OCI-LY1 (cell line): ENCODE results near the gene ITGB4.

ENCODE experiments used
- EZH2 ChIP-seq: fragments of 200-600 bp; sonication (generic), shearing (Covaris generic); IDR thresholded peaks from 2 replicates; pipeline ENCODE4 v1.8.0; 2017; ENCODE audit warnings: borderline replicate concordance, mixed run types, mild to moderate bottlenecking, antibody characterized with exemption, low read length, moderate library complexity, mixed read lengths
- TF ChIP-seq, protein P1 (sequence below): fragments of 200-600 bp; sonication (generic), shearing (Covaris generic); IDR thresholded peaks from 2 replicates; pipeline ENCODE4 v1.5.1; 2017; ENCODE audit warnings: mild to moderate bottlenecking, antibody characterized with exemption, low read length, moderate library complexity, mixed read lengths

DNA sequence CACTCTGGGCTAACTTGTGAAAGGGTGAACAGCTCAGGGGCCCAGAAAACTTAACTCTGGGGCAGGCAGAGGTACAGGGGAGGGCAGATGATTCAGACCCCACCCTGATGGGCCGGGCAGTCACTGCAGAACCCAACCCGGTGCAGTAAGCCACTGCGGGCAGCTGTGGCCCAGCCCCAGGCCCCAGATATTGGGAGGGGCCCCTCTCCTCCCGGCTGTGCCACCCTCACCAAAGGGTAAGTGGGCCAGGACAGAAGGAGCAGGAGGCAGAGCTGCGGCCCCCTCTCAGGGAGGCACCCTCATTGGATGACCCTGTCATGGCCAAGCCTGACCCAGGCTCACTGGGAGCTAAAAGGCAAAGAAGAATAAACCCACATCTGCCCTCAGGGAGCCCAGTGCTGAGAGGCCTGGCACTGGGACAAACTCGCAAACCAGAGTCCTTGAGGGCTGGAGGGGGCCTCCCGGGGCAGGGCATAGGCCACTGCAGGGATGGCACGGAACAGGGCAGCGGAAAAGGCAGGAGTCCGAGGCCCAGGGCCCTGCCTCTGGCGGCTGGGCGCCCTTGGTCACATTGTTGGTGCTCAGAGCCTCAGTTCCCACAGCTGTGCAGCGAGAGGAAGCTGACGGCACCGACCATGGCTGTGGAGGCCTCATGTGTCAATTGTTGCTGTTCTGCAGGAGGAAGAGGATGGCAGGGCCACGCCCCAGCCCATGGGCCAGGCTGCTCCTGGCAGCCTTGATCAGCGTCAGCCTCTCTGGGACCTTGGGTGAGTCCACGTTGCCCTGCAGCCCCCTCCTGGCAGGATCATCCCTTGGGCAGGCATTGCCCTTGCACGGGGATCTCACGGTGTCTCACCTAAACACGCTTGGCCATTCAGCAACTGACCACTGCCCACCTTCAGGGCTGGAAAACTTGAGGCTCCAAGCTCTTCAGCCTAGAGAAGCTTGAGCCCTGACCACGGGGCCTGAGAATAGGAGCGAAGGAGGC is 3.1 kb downstream of the ITGB4 start:
- TF ChIP-seq, protein P1, sequence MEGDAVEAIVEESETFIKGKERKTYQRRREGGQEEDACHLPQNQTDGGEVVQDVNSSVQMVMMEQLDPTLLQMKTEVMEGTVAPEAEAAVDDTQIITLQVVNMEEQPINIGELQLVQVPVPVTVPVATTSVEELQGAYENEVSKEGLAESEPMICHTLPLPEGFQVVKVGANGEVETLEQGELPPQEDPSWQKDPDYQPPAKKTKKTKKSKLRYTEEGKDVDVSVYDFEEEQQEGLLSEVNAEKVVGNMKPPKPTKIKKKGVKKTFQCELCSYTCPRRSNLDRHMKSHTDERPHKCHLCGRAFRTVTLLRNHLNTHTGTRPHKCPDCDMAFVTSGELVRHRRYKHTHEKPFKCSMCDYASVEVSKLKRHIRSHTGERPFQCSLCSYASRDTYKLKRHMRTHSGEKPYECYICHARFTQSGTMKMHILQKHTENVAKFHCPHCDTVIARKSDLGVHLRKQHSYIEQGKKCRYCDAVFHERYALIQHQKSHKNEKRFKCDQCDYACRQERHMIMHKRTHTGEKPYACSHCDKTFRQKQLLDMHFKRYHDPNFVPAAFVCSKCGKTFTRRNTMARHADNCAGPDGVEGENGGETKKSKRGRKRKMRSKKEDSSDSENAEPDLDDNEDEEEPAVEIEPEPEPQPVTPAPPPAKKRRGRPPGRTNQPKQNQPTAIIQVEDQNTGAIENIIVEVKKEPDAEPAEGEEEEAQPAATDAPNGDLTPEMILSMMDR, result no peak
- TF ChIP-seq EZH2, result no peak
